BLaER1 (cell line): Measurements from ENCODE around the gene ELOVL2.

Source experiments
- H3K27ac ChIP-seq: shearing (Covaris generic); formaldehyde crosslinking; 2 replicates; pipeline ENCODE4 v1.8.1; 2022
- H3K27me3 ChIP-seq: shearing (Covaris generic); formaldehyde crosslinking; 2 replicates; pipeline ENCODE4 v1.8.1; 2022
- H3K36me3 ChIP-seq: shearing (Covaris generic); formaldehyde crosslinking; 2 replicates; pipeline ENCODE4 v1.8.1; 2022
- H3K4me1 ChIP-seq: shearing (Covaris generic); formaldehyde crosslinking; 2 replicates; pipeline ENCODE4 v1.8.1; 2022
- H3K4me2 ChIP-seq: shearing (Covaris generic); formaldehyde crosslinking; 2 replicates; pipeline ENCODE4 v1.8.1; 2022
- H3K4me3 ChIP-seq: shearing (Covaris generic); formaldehyde crosslinking; 2 replicates; pipeline ENCODE4 v1.8.1; 2022
- H3K9ac ChIP-seq: shearing (Covaris generic); formaldehyde crosslinking; 2 replicates; pipeline ENCODE4 v1.8.1; 2022
- H3K9me3 ChIP-seq: shearing (Covaris generic); formaldehyde crosslinking; 2 replicates; pipeline ENCODE4 v1.8.1; 2022
- H4K20me1 ChIP-seq: shearing (Covaris generic); formaldehyde crosslinking; 2 replicates; pipeline ENCODE4 v1.8.1; 2022
- Cebpa-rat ChIP-seq: shearing (Covaris generic); IDR thresholded peaks from 2 replicates; pipeline ENCODE4 v1.8.1; 2022

Gene ELOVL2

DNA sequence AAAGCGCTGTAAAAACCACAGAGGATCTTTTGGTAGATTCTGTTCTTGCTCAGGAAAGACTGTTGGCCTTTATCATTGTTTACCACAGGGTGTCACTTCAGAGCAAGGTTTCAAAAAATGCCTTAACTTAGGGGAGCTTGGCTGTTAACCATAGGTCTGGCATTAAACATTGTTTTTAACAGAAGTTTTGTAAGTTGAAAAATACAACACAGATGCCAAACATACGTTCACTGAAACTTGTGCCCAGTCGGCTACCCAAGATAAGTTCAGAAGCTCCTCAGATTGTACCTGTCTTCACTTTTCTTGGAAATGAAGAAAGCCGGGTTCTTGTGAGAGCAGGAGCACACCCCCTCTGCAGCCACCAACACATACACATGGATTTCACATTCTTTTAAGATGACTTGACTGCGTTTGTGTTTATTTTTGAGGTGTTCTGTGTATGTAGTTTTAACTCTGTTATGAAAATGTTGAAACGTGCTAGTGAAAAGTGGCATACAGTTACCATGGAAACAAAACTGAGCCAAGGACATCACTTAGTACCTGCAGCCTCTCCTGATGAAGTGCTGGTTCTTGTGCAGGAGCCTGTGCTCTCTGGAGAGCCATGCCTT, 92.3 kb downstream of the ELOVL2 start:
- Histone ChIP-seq H3K27me3 (no peaks in the 10 kb centered on the region), H3K27ac (no peak overlapping the region), H3K4me2 (no peak overlapping the region), H3K36me3 (no peaks in the 10 kb centered on the region), H4K20me1 (no peaks in the 10 kb centered on the region), H3K4me3 (no peak overlapping the region), H3K4me1 (no peaks in the 10 kb centered on the region), H3K9ac (no peak overlapping the region), H3K9me3 (no peaks in the 10 kb centered on the region)
- TF ChIP-seq Cebpa-rat: no peak

DNA sequence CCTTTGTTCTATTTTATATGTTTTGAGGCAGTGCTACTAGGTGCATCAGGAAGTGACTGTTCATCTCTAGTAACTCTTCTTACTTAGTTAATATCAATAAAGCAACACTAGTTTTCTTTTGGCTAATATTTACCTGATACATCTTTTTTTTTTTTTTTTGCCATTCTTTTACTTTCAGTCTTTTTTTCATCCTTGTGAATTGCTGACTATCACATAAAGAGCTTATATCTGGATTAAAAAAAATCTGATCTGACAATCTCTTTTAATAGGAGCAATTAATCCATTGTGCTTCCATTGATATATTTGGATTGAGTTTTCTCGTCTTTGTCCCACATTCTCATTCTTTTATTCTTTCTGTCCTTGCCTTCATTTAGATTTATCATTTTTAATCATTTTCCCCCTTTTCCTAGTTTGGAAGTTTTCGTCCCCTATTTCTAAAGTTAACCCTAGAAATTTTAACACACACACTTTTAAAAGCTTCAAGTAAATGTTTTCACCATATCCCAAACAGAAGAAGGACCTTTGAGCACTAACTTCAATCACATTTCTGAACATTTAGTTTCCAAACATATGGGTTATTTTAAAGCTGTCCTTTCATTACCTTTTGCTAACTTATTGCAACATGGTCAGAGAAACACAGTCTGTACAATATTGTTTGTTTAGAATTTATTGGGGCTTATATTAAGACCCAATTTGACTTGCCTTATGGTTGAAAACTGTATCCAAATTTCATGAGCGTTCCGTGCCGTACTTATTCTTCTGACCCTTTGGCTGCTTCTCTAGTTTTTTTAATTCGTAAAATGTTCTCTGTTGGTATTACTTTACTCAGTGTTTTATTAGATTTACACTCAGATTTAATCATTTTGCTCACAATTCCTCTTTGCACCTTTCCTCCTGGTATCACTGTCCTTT, 94.3 kb downstream of the ELOVL2 start:
- Histone ChIP-seq H3K36me3 (no peaks in the 10 kb centered on the region), H3K4me3 (no peak overlapping the region), H3K4me2 (no peak overlapping the region), H3K9ac (no peak overlapping the region), H3K9me3 (no peaks in the 10 kb centered on the region), H3K27me3 (no peaks in the 10 kb centered on the region), H3K4me1 (no peaks in the 10 kb centered on the region), H3K27ac (no peak overlapping the region), H4K20me1 (no peaks in the 10 kb centered on the region)
- no peak for TF ChIP-seq Cebpa-rat

DNA sequence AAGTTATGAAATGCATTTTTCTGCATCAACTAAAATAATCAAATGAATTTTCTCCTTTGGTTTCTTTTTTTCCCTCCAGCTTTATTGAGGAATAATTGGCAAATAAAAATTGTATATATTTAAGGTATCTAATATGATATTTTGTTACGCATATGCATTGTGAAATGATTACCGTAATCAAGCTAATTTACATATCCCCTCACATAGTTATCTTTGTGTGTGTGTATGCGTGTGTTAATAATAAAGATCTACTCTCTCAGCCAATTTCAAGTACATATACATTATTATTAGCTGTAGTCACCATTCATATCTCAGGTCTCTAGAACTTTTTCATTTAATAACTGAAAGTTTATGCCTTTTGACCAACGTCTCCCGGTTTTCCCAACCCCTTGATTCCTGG, 96.1 kb downstream of the ELOVL2 start:
- Histone ChIP-seq H3K27ac (no peak overlapping the region), H3K4me3 (no peak overlapping the region), H3K4me2 (no peak overlapping the region), H3K4me1 (no peaks in the 10 kb centered on the region), H3K36me3 (no peaks in the 10 kb centered on the region), H3K27me3 (no peaks in the 10 kb centered on the region), H4K20me1 (no peaks in the 10 kb centered on the region), H3K9me3 (no peaks in the 10 kb centered on the region), H3K9ac (no peak overlapping the region)
- no peak for TF ChIP-seq Cebpa-rat

DNA sequence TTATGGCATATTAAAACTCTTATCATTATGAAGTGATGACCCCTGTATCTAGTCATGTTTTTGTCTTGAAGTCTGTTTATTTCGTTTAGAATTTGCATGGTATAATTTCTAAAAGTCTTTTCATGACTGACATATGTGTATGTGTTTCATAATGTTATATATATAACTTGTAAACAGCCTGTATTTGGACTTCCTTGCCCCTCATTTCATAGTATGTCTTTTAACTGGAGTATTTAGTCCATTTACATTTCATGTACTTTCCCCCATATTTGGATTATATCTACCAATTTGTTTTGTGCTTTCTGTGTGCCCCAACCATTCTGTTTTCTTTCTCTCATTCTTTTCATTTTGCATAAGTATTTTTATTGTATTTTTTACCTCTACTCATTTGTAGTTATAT, 98.3 kb downstream of the ELOVL2 start:
- no peak for TF ChIP-seq Cebpa-rat
- Histone ChIP-seq H4K20me1 (no peaks in the 10 kb centered on the region), H3K27me3 (no peaks in the 10 kb centered on the region), H3K4me1 (no peaks in the 10 kb centered on the region), H3K4me3 (no peak overlapping the region), H3K9me3 (no peaks in the 10 kb centered on the region), H3K4me2 (no peak overlapping the region), H3K27ac (no peak overlapping the region), H3K9ac (no peak overlapping the region), H3K36me3 (no peaks in the 10 kb centered on the region)

DNA sequence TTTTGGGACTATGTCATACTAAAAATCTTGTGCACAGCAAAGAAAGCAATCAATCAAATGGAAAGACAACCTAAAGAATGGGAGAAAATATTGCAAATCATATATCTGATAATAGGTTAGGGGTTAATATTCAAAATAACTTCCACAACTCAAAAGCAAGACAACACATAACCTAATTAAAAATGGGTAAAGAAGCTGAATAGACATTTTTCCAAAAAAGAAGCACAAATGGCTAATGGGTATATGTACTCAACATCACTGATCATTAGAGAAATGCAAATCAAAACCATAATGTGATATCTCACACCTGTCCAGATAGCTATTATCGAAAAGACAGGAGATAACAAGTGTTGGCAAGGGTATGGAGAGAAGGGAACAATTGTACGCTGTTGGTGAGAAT, 104.3 kb downstream of the ELOVL2 start:
- Histone ChIP-seq H3K27ac (no peak overlapping the region), H3K4me2 (no peak overlapping the region), H3K9me3 (no peaks in the 10 kb centered on the region; the same call in 1 of the 2 replicates), H3K4me1 (no peaks in the 10 kb centered on the region), H4K20me1 (no peaks in the 10 kb centered on the region), H3K9ac (no peak overlapping the region), H3K36me3 (no peaks in the 10 kb centered on the region), H3K27me3 (no peaks in the 10 kb centered on the region), H3K4me3 (no peak overlapping the region)
- TF ChIP-seq Cebpa-rat: no peak

DNA sequence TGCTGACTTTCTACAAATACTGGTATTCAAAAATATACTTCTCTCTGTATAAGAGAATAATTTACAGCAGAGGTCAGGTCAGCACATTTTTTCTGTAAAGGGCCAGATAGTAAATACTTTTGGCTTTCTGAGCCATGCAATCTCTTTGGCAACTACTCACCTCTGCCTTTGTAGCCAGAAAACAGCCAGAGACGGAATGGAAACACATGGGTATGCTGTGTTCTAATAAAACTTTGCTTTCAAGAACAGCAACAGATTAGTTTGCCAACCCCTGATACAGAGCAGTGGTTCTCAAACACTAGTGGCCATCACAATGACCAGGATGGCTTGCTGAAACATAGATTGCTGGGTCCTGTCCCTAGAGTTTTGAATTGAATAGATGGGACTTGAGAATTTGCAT, 111.0 kb downstream of the ELOVL2 start:
- H3K9me3 ChIP-seq: peaks cover 14% of the 10 kb centered on the region
- TF ChIP-seq Cebpa-rat: no peak
- H3K4me2 ChIP-seq: no peak overlapping the region
- no peaks in the 10 kb centered on the region for H3K27me3 ChIP-seq
- no peaks in the 10 kb centered on the region for H3K4me1 ChIP-seq
- H3K36me3 ChIP-seq: no peaks in the 10 kb centered on the region
- H3K27ac ChIP-seq: no peak overlapping the region
- no peak overlapping the region for H3K9ac ChIP-seq
- H4K20me1 ChIP-seq: no peaks in the 10 kb centered on the region
- H3K4me3 ChIP-seq: no peak overlapping the region
